K562 (cell line): ENCODE data around the gene NNAT. TPM values are rescaled to one million over a fixed set of nuclear protein-coding genes. Genes with fewer than 3 reads are reported as not detected.

Experiments
- ATAC-seq: fragments of 200-7000 bp; cut with Tn5 transposase; 3 replicates; pipeline ENCODE4 v1.9.1; 2020; ENCODE audit warnings: moderate library complexity
- BruUV-seq: library from RNA; stranded (reverse); fragments of 400-500 nt; replicated peaks from 2 replicates; lab custom pipeline; 2021; lab: Mats Ljungman, UMichigan
- CTCF ChIA-PET: fragments of 300-600 bp; formaldehyde crosslinking; extraction: SDS; loops from one replicate; lab custom pipeline; 2021; ENCODE audit warnings: low intra/inter-chr PET ratio; lab: Yijun Ruan, JAX
- POLR2A ChIA-PET: fragments of 300-600, 350-650 bp; sonication (Branson Sonifier 250); formaldehyde crosslinking; extraction: SDS; loops from one replicate; lab custom pipeline; 2021; ENCODE audit warnings: antibody characterized with exemption, inconsistent platforms; lab: Yijun Ruan, JAX
- DNase-seq, 4 experiments: peaks; one replicate each; pipeline versions ENCODE4 v3.0.0 to v3.0.0-alpha.2; 2011 to 2018; ENCODE audit warnings: low spot score in 3 of 4, mixed read lengths in 3 of 4; ENCODE audit errors: extremely low read depth in 1 of 4
- FAIRE-seq: peaks from 2 replicates; lab custom pipeline; 2011; peaks lifted over from hg19 to GRCh38; lab: Jason Lieb, UNC
- H2AFZ ChIP-seq: 2 replicates; pipeline ENCODE4 v1.6.0; 2011; ENCODE audit warnings: low read depth, low read length, control low read depth, inconsistent platforms
- H3K27ac ChIP-seq: fragments of 200-600 bp; 3 replicates; pipeline ENCODE4 v1.8.0; 2011; ENCODE audit warnings: low read depth, mild to moderate bottlenecking, control low read depth, inconsistent platforms, low read length, moderate library complexity, mixed read lengths; ENCODE audit errors: extremely low read depth
- H3K27me3 ChIP-seq, 2 experiments: fragments of 300-600 bp in 1 of 2; 2 replicates in 1 of 2; 3 replicates in 1 of 2; pipeline versions ENCODE4 v1.6.0 to v1.8.0; 2011; ENCODE audit warnings: inconsistent platforms in 2 of 2, low read length in 2 of 2, mild to moderate bottlenecking in 1 of 2, mixed read lengths in 1 of 2, moderate library complexity in 1 of 2; ENCODE audit not compliant: control insufficient read depth in 2 of 2, insufficient read depth in 2 of 2
- H3K36me3 ChIP-seq: fragments of 300-600 bp; 3 replicates; pipeline ENCODE4 v1.8.0; 2011; ENCODE audit warnings: mild to moderate bottlenecking, low read length, inconsistent platforms; ENCODE audit not compliant: control insufficient read depth, insufficient read depth
- H3K4me1 ChIP-seq, 2 experiments: fragments of 200-600 bp in 1 of 2; replicated peaks in 1 of 2; 2 replicates in 1 of 2; 3 replicates in 1 of 2; pipeline versions ENCODE4 v1.5.1 to v1.8.0; 2011; ENCODE audit warnings: inconsistent platforms in 2 of 2, low read length in 2 of 2, mild to moderate bottlenecking in 1 of 2, mixed read lengths in 1 of 2, moderate library complexity in 1 of 2; ENCODE audit not compliant: control insufficient read depth in 2 of 2, insufficient read depth in 2 of 2
- H3K4me2 ChIP-seq: 2 replicates; pipeline ENCODE4 v1.6.1; 2011; ENCODE audit warnings: low read length, control low read depth, inconsistent platforms, mixed read lengths; ENCODE audit not compliant: insufficient read depth
- H3K4me3 ChIP-seq: fragments of 200-600 bp; sonication (generic), shearing (Covaris generic); 2 replicates; pipeline ENCODE4 v1.5.1; 2016; ENCODE audit warnings: control low read depth, inconsistent platforms
- H3K79me2 ChIP-seq: fragments of 200-600 bp; 3 replicates; pipeline ENCODE4 v1.8.0; 2011; ENCODE audit warnings: low read length, inconsistent platforms; ENCODE audit not compliant: control insufficient read depth, insufficient read depth
- H3K9ac ChIP-seq, 2 experiments: 2 replicates each; pipeline versions ENCODE4 v1.6.0 to v1.6.1; 2011; ENCODE audit warnings: low read depth in 2 of 2, low read length in 2 of 2, control low read depth in 1 of 2, inconsistent platforms in 1 of 2, mild to moderate bottlenecking in 1 of 2, mixed read lengths in 1 of 2; ENCODE audit not compliant: insufficient read depth in 1 of 2
- H3K9me1 ChIP-seq: one replicate; pipeline ENCODE4 v1.6.0; 2011; ENCODE audit warnings: inconsistent platforms, mild to moderate bottlenecking, low read length, moderate library complexity; ENCODE audit not compliant: control insufficient read depth, insufficient read depth
- H3K9me3 ChIP-seq: replicated peaks from 2 replicates; pipeline ENCODE4 v1.5.1; 2011; ENCODE audit warnings: low read depth, low read length, inconsistent platforms; ENCODE audit not compliant: control insufficient read depth, insufficient read depth
- H4K20me1 ChIP-seq: replicated peaks from 2 replicates; pipeline ENCODE4 v1.6.1; 2011; ENCODE audit warnings: low read length, inconsistent platforms, mixed read lengths; ENCODE audit not compliant: control insufficient read depth, insufficient read depth
- C11orf30 ChIP-seq: fragments of 450-650 bp; IDR thresholded peaks from 2 replicates; pipeline ENCODE4 v1.6.1; 2016; ENCODE audit warnings: low read depth, mild to moderate bottlenecking
- DPF2 ChIP-seq: fragments of 450-650 bp; IDR thresholded peaks from 2 replicates; pipeline ENCODE4 v1.6.1; 2016
- E2F4 ChIP-seq: sonication (generic); formaldehyde crosslinking; IDR thresholded peaks from 2 replicates; pipeline ENCODE4 v1.8.0; 2022; ENCODE audit warnings: mild to moderate bottlenecking, low read depth, missing genetic modification reagents
- HIVEP1 ChIP-seq: fragments of 250-450 bp; sonication (Bioruptor Pico); IDR thresholded peaks from 2 replicates; pipeline ENCODE4 v1.4.0; 2020; ENCODE audit warnings: mild to moderate bottlenecking
- HMGXB4 ChIP-seq: sonication (generic); formaldehyde crosslinking; IDR thresholded peaks from 2 replicates; pipeline ENCODE4 v1.8.1; 2023; ENCODE audit warnings: mild to moderate bottlenecking, missing genetic modification reagents
- IRF9 ChIP-seq: fragments of 450-650 bp; IDR thresholded peaks from 2 replicates; pipeline ENCODE4 v1.6.1; 2016; ENCODE audit warnings: missing biosample characterization, missing genetic modification characterization
- NKRF ChIP-seq: fragments of 450-650 bp; IDR thresholded peaks from 2 replicates; pipeline ENCODE4 v1.6.1; 2016; ENCODE audit warnings: borderline replicate concordance
- PML ChIP-seq: IDR thresholded peaks from 2 replicates; pipeline ENCODE4 v1.6.1; 2012; ENCODE audit warnings: low read length, inconsistent platforms
- RNF2 ChIP-seq: sonication (generic); IDR thresholded peaks from 2 replicates; pipeline ENCODE4 v1.6.1; 2016
- SMAD1 ChIP-seq: fragments of 150-350 bp; IDR thresholded peaks from 2 replicates; pipeline ENCODE4 v1.6.1; 2014; ENCODE audit warnings: low read length, low read depth; ENCODE audit not compliant: partially characterized antibody
- TAF7 ChIP-seq: fragments of 450-650 bp; IDR thresholded peaks from 2 replicates; pipeline ENCODE4 v1.6.1; 2016; ENCODE audit warnings: missing genetic modification characterization, missing compliant biosample characterization
- TCF3 ChIP-seq: sonication (generic); formaldehyde crosslinking; IDR thresholded peaks from 2 replicates; pipeline ENCODE4 v1.4.0; 2020; ENCODE audit warnings: mild to moderate bottlenecking, missing genetic modification reagents
- ZBTB49 ChIP-seq: sonication (generic); formaldehyde crosslinking; IDR thresholded peaks from 2 replicates; pipeline ENCODE4 v1.8.0; 2022; ENCODE audit warnings: missing genetic modification reagents, mild to moderate bottlenecking, borderline replicate concordance
- ZC3H11A ChIP-seq: IDR thresholded peaks from 2 replicates; pipeline ENCODE4 v1.6.1; 2012; ENCODE audit warnings: low read depth, low read length, improper control_type of control experiment
- ZFP1 ChIP-seq: fragments of 450-650 bp; formaldehyde crosslinking; IDR thresholded peaks from 2 replicates; pipeline ENCODE4 v1.4.0; 2020; ENCODE audit warnings: mild to moderate bottlenecking, mixed read lengths
- ZNF707 ChIP-seq: fragments of 250-450 bp; sonication (Bioruptor Pico); conservative IDR thresholded peaks from 2 replicates; pipeline ENCODE4 v1.8.0; 2022; ENCODE audit warnings: inconsistent platforms, mild to moderate bottlenecking, moderate library complexity
- ZSCAN29 ChIP-seq: fragments of 450-650 bp; IDR thresholded peaks from 2 replicates; pipeline ENCODE4 v1.6.1; 2017
- WGBS: fragments of 100-300 bp; shearing (Covaris generic); methylation state at CpG from one replicate; pipeline ENCODE4 v1.1.6; 2016; ENCODE audit warnings: low coverage, mixed read lengths; ENCODE audit not compliant: insufficient coverage; ENCODE audit errors: missing lambda C conversion rate; 5-methylcytosine and 5-hydroxymethylcytosine counted together
- in situ Hi-C: fragments of 300-500 bp; cut with MboI; formaldehyde crosslinking; loops from 4 replicates; pipeline ENCODE4 v1.15.0; 2018; ENCODE audit warnings: inconsistent platforms, mixed read lengths
- intact Hi-C: fragments of 100-400 bp; cut with micrococcal nuclease; formaldehyde crosslinking; loops from 2 replicates; pipeline ENCODE4 v1.14.2; 2022
- polyA plus RNA-seq, 8 experiments: library from polyadenylated mRNA; depleted of rRNA in 4 of 8; stranded (reverse) in 5 of 8; unstranded in 3 of 8; fragments of >200 nt; fragmentation: Nextera tagmentation in 2 of 8; fragmentation: Illumina TruSeq in 1 of 8; extraction: Ambion mirVana in 2 of 8; extraction: Trizol in 1 of 8; gene quantifications; 2 replicates each; pipeline versions ENCODE4 v1.2.1 to v1.2.3, GENCODE V29; 2011 to 2014; ENCODE audit warnings: inconsistent platforms in 1 of 8, missing spikeins in 1 of 8
- total RNA-seq, 7 experiments: library from RNA; depleted of rRNA in 6 of 7; stranded (reverse); fragments of >200 nt in 6 of 7; fragmentation: Illumina TruSeq in 2 of 7; extraction: Trizol in 2 of 7; gene quantifications; 2 replicates each; pipeline versions ENCODE4 v1.2.1 to v1.2.3, GENCODE V29; 2011 to 2021; ENCODE audit warnings: low replicate concordance in 1 of 7

NNAT gene
- total and polyA plus RNA-seq, 9 of the 15 experiments (the other 6 are each of a cell fraction or from before 2014, with no cell fraction given) = 0.13 TPM; not detected in 8

DNA sequence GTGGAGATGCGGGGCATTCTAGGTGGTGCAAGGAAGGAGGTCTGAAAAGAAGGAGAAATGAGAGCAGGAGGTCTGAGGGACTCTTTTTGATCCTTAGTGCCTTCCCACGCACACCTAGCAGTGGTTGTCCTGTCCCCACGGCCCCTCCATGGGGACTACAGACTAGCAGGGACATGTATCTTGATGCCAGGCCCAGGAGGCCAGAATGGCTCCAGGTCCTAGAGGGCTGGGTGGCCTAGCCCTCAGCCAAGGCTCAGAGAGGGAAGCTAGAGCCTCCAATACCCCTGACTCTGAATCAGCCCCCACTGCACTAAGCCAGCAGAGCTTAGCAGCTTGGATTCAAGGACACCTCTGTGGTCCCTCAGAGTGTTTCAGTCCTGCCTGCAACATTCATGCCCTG is 23.3 kb downstream of the NNAT start:
- ATAC-seq (no peak), DNase-seq (no peak), FAIRE-seq (no peak)
- 0% methylated on average over 3 of the region's 3 CpGs for WGBS
- Histone ChIP-seq H3K79me2 (no peaks in the 10 kb centered on the region), H3K9ac (no peak overlapping the region), H3K27me3 (peaks cover 4 to 21% of the 10 kb centered on the region in 2 experiments; a peak in 3 of 5 replicates), H3K4me3 (no peak overlapping the region), H3K9me3 (no peaks in the 10 kb centered on the region), H2AFZ (no peak overlapping the region), H3K27ac (no peak overlapping the region), H3K4me2 (no peak overlapping the region), H3K36me3 (no peaks in the 10 kb centered on the region), H4K20me1 (no peaks in the 10 kb centered on the region; the same call in 1 of the 2 replicates), H3K4me1 (peaks cover 0 to 14% of the 10 kb centered on the region in 2 experiments; a peak in 3 of 5 replicates), H3K9me1 (no peaks in the 10 kb centered on the region)
- intact Hi-C loops = no loop called here
- ChIA-PET CTCF (no interaction called here), POLR2A (interaction anchor here (0.5 to 0.7 kb wide), 2 partner anchors 58 to 92 kb away, joined by 3 to 4 read pairs; no protein-coding TSS in a partner anchor)
- BruUV-seq = no TSS peak
- in situ Hi-C loops = no loop called here
- TF ChIP-seq PML (no peak), HMGXB4 (no peak), SMAD1 (no peak), TAF7 (tag) (no peak), ZC3H11A (no peak), HIVEP1 (no peak), TCF3 (CRISPR knock-in tag) (no peak), DPF2 (no peak), NKRF (no peak), IRF9 (tag) (no peak), C11orf30 (no peak), ZFP1 (CRISPR knock-in tag) (no peak), E2F4 (CRISPR knock-in tag) (no peak), ZBTB49 (CRISPR knock-in tag) (no peak), ZNF707 (CRISPR knock-in tag) (no peak), ZSCAN29 (no peak), RNF2 (no peak)
